K562 (cell line): ENCODE measurements around the gene PSMB2. TPM values are rescaled to one million over a fixed set of nuclear protein-coding genes. Genes with fewer than 3 reads are reported as not detected.

Experiments used
- CBX5 ChIP-seq: IDR thresholded peaks from 2 replicates; pipeline ENCODE4 v1.6.1; 2014; ENCODE audit warnings: low read depth, borderline replicate concordance
- GATAD2A ChIP-seq: fragments of 450-650 bp; IDR thresholded peaks from 2 replicates; pipeline ENCODE4 v1.6.1; 2017
- GTF2F1 ChIP-seq: IDR thresholded peaks from 2 replicates; pipeline ENCODE4 v1.6.1; 2011; ENCODE audit warnings: low read depth, low read length, improper control_type of control experiment
- KDM2B ChIP-seq: fragments of 250-450 bp; sonication (Bioruptor Pico); IDR thresholded peaks from 2 replicates; pipeline ENCODE4 v1.8.0; 2021; ENCODE audit warnings: mild to moderate bottlenecking, moderate library complexity
- NCOR1 ChIP-seq: fragments of 450-650 bp; IDR thresholded peaks from 2 replicates; pipeline ENCODE4 v1.6.1; 2016; ENCODE audit warnings: mild to moderate bottlenecking, moderate library complexity
- RB1 ChIP-seq: fragments of 450-650 bp; IDR thresholded peaks from 2 replicates; pipeline ENCODE4 v1.6.1; 2017; ENCODE audit warnings: low read depth, mild to moderate bottlenecking
- SP2 ChIP-seq: IDR thresholded peaks from 2 replicates; pipeline ENCODE4 v1.6.1; 2011; ENCODE audit warnings: mild to moderate bottlenecking, low read depth, low read length, moderate library complexity; ENCODE audit not compliant: poor library complexity, severe bottlenecking; ENCODE audit errors: extremely low read depth
- SRSF7 ChIP-seq: fragments of 200-400 bp; formaldehyde crosslinking; optimal IDR thresholded peaks from 2 replicates; pipeline ENCODE3; 2017; ENCODE audit warnings: mild to moderate bottlenecking, low read depth, low read length
- TBP ChIP-seq: optimal IDR thresholded peaks from 2 replicates; pipeline ENCODE3; 2011; ENCODE audit warnings: low read depth, low read length, improper control_type of control experiment
- WHSC1 ChIP-seq: IDR thresholded peaks from one replicate; pipeline ENCODE4 v1.6.1; 2012; ENCODE audit warnings: low read length, control low read depth, inconsistent platforms
- ZKSCAN8 ChIP-seq: fragments of 200-800 bp; sonication (Bioruptor generic); IDR thresholded peaks from 2 replicates; pipeline ENCODE4 v1.6.1; 2016; ENCODE audit warnings: missing genetic modification characterization, missing compliant biosample characterization
- ZNF24 ChIP-seq: fragments of 450-650 bp; IDR thresholded peaks from 2 replicates; pipeline ENCODE4 v1.6.1; 2016
- ZNF551 ChIP-seq: fragments of 250-450 bp; sonication (Bioruptor Pico); IDR thresholded peaks from 2 replicates; pipeline ENCODE4 v1.5.0; 2021; ENCODE audit warnings: mild to moderate bottlenecking, moderate library complexity
- polyA plus RNA-seq, 8 experiments: library from polyadenylated mRNA; depleted of rRNA in 4 of 8; stranded (reverse) in 5 of 8; unstranded in 3 of 8; fragments of >200 nt; fragmentation: Nextera tagmentation in 2 of 8; fragmentation: Illumina TruSeq in 1 of 8; extraction: Ambion mirVana in 2 of 8; extraction: Trizol in 1 of 8; gene quantifications; 2 replicates each; pipeline versions ENCODE4 v1.2.1 to v1.2.3, GENCODE V29; 2011 to 2014; ENCODE audit warnings: inconsistent platforms in 1 of 8, missing spikeins in 1 of 8
- total RNA-seq, 7 experiments: library from RNA; depleted of rRNA in 6 of 7; stranded (reverse); fragments of >200 nt in 6 of 7; fragmentation: Illumina TruSeq in 2 of 7; extraction: Trizol in 2 of 7; gene quantifications; 2 replicates each; pipeline versions ENCODE4 v1.2.1 to v1.2.3, GENCODE V29; 2011 to 2021; ENCODE audit warnings: low replicate concordance in 1 of 7
- TF ChIP-seq, protein P1 (sequence below), 2 experiments: fragments of 450-650 bp; IDR thresholded peaks; 2 replicates each; pipeline ENCODE4 v1.6.1; 2016
- TF ChIP-seq, protein P2 (sequence below), 2 experiments: fragments of 450-650 bp in 1 of 2; sonication (generic) in 1 of 2; formaldehyde crosslinking in 1 of 2; IDR thresholded peaks in 1 of 2; conservative IDR thresholded peaks in 1 of 2; 2 replicates each; pipeline versions ENCODE4 v1.6.1 to v1.8.1; 2016 to 2023; ENCODE audit warnings: mild to moderate bottlenecking in 2 of 2, moderate library complexity in 2 of 2, inconsistent platforms in 1 of 2, missing genetic modification reagents in 1 of 2
- TF ChIP-seq, protein P3 (sequence below): fragments of 450-650 bp; formaldehyde crosslinking; IDR thresholded peaks from 2 replicates; pipeline ENCODE4 v1.4.0; 2020; ENCODE audit warnings: mild to moderate bottlenecking
- TF ChIP-seq, protein P4 (sequence below): sonication (generic); formaldehyde crosslinking; IDR thresholded peaks from 2 replicates; pipeline ENCODE4 v1.8.0; 2022; ENCODE audit warnings: mild to moderate bottlenecking, missing genetic modification reagents
- TF ChIP-seq, protein P5 (sequence below), 2 experiments: fragments of 150-350 bp in 1 of 2; IDR thresholded peaks; 2 replicates each; pipeline ENCODE4 v1.6.1; 2012 to 2016; ENCODE audit warnings: low read depth in 2 of 2, low read length in 2 of 2, mild to moderate bottlenecking in 1 of 2, moderate library complexity in 1 of 2

PSMB2 gene
- total and polyA plus RNA-seq, 9 of the 15 experiments (the other 6 are each of a cell fraction or from before 2014, with no cell fraction given): 71.7 to 543 (median 165) TPM

DNA sequence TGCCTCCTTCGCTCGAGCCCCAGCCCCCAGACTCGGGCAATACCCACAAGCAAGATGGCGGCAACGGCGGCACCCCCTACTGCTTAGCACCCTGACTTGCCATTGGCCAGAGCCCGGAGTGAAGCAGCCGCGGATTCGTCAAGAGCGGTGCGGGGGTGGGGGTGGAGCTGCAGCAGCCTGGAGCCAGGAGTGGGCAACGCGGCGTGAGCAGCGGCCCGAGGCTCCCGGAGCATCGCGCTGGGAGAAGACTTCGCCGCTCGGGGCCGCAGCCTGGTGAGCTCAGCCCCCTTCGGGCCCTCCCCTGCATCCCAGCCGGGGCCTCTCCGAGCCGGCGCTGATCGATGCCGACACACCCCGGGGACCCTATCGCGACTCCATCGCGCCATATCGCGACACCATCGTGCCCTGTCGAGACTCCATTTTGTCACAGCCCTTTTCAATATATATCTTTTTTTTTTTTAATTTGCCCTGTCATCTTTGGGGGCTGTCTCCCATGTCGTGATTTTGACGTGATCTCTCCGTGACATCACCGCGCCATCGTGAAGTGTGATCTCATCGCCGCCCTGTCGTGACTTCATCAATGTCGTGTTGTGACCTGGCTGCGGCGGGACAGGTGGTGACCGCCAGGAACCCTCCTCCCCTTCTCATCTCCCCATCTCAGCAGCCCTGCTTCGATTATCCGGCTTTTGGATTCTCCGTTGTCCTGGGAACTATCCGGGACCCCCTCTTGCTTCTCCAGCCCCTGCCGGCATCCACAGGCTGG, 83.5 kb downstream of the PSMB2 start, which contains the start of gene NCDN (continued):
- TF ChIP-seq ZNF551 (CRISPR knock-in tag) (no peak), GATAD2A (peak; percentile 51), KDM2B (CRISPR knock-in tag) (0 out of 2 replicates have a peak, but pooled peaks have one; percentile 12), NCOR1 (no peak), TBP (peak; percentile 76), SRSF7 (no peak), ZKSCAN8 (no peak), CBX5 (no peak), GTF2F1 (peak; percentile 32; the same call in 1 of the 2 replicates), WHSC1 (no peak), RB1 (peak; percentile 68), SP2 (peak; percentile 30), ZNF24 (no peak)
- TF ChIP-seq, protein P1, sequence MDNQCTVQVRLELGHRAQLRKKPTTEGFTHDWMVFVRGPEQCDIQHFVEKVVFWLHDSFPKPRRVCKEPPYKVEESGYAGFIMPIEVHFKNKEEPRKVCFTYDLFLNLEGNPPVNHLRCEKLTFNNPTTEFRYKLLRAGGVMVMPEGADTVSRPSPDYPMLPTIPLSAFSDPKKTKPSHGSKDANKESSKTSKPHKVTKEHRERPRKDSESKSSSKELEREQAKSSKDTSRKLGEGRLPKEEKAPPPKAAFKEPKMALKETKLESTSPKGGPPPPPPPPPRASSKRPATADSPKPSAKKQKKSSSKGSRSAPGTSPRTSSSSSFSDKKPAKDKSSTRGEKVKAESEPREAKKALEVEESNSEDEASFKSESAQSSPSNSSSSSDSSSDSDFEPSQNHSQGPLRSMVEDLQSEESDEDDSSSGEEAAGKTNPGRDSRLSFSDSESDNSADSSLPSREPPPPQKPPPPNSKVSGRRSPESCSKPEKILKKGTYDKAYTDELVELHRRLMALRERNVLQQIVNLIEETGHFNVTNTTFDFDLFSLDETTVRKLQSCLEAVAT (IDR thresholded peaks at IDR 0.05): peak; percentile 38 to 93; a peak in 2 of 4 replicates
- TF ChIP-seq, protein P2, sequence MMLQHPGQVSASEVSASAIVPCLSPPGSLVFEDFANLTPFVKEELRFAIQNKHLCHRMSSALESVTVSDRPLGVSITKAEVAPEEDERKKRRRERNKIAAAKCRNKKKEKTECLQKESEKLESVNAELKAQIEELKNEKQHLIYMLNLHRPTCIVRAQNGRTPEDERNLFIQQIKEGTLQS (IDR thresholded peaks at IDR 0.05): peak; percentile 82
- TF ChIP-seq, protein P2 (CRISPR knock-in tag; conservative IDR thresholded peaks at IDR 0.05): peak; percentile 79; the same call in 1 of the 2 replicates
- TF ChIP-seq, protein P3, sequence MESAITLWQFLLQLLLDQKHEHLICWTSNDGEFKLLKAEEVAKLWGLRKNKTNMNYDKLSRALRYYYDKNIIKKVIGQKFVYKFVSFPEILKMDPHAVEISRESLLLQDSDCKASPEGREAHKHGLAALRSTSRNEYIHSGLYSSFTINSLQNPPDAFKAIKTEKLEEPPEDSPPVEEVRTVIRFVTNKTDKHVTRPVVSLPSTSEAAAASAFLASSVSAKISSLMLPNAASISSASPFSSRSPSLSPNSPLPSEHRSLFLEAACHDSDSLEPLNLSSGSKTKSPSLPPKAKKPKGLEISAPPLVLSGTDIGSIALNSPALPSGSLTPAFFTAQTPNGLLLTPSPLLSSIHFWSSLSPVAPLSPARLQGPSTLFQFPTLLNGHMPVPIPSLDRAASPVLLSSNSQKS (CRISPR knock-in tag): no peak
- TF ChIP-seq, protein P4, sequence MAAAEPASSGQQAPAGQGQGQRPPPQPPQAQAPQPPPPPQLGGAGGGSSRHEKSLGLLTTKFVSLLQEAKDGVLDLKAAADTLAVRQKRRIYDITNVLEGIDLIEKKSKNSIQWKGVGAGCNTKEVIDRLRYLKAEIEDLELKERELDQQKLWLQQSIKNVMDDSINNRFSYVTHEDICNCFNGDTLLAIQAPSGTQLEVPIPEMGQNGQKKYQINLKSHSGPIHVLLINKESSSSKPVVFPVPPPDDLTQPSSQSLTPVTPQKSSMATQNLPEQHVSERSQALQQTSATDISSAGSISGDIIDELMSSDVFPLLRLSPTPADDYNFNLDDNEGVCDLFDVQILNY: peak; percentile 60; the same call in 1 of the 2 replicates
- TF ChIP-seq, protein P5, sequence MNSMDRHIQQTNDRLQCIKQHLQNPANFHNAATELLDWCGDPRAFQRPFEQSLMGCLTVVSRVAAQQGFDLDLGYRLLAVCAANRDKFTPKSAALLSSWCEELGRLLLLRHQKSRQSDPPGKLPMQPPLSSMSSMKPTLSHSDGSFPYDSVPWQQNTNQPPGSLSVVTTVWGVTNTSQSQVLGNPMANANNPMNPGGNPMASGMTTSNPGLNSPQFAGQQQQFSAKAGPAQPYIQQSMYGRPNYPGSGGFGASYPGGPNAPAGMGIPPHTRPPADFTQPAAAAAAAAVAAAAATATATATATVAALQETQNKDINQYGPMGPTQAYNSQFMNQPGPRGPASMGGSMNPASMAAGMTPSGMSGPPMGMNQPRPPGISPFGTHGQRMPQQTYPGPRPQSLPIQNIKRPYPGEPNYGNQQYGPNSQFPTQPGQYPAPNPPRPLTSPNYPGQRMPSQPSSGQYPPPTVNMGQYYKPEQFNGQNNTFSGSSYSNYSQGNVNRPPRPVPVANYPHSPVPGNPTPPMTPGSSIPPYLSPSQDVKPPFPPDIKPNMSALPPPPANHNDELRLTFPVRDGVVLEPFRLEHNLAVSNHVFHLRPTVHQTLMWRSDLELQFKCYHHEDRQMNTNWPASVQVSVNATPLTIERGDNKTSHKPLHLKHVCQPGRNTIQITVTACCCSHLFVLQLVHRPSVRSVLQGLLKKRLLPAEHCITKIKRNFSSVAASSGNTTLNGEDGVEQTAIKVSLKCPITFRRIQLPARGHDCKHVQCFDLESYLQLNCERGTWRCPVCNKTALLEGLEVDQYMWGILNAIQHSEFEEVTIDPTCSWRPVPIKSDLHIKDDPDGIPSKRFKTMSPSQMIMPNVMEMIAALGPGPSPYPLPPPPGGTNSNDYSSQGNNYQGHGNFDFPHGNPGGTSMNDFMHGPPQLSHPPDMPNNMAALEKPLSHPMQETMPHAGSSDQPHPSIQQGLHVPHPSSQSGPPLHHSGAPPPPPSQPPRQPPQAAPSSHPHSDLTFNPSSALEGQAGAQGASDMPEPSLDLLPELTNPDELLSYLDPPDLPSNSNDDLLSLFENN (IDR thresholded peaks at IDR 0.05; ENCODE audit: low read depth in 2 of 2, low read length in 2 of 2): 0 out of 4 replicates have a peak, but pooled peaks of 1 of the 2 experiments have one; percentile 10
